Eye (tissue), 1 donor: ENCODE measurements around the gene ADAMTS17.

Experiments
- DNase-seq: peaks from one replicate; pipeline ENCODE4 v3.0.0-alpha.2; 2015

Gene ADAMTS17

GRCh38 chr15:100266166-100266565, 75.6 kb downstream of the ADAMTS17 start:
- DNase-seq = no peak

- no peak for DNase-seq
These were observed 76.1 kb downstream of the ADAMTS17 start for GRCh38 chr15:100265641-100266035.

DNA sequence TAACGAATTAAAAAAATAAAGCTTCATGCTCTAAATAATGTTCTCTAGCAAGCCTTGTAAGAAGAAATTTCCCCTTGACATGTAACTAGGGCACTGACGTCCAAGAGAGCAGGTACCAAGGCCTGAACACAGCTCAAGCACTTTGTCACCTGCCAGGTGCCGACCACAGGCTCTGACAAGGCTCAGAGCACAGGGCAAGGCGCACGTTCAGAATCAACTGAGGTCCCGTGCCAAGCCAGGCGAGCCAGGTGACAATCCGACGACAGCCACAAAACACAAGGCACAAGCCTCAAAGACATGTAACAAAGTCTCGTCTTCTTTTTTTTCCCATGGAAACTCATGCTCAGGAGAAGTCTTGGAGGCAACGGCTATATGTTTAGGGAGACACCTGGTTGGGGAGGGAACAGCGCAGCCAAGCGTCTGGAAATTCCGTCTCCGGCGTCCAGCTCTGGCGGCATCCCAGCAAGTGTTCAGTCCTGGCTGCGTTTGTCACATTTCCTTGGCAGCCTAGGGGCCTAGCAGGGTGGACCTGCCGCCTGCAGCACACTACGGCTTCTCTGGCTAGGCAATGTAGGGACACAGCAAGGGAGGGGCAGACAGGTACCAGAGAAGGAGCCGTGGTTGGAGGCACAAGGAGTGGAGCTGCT, 76.7 kb downstream of the ADAMTS17 start:
- no peak for DNase-seq

DNA sequence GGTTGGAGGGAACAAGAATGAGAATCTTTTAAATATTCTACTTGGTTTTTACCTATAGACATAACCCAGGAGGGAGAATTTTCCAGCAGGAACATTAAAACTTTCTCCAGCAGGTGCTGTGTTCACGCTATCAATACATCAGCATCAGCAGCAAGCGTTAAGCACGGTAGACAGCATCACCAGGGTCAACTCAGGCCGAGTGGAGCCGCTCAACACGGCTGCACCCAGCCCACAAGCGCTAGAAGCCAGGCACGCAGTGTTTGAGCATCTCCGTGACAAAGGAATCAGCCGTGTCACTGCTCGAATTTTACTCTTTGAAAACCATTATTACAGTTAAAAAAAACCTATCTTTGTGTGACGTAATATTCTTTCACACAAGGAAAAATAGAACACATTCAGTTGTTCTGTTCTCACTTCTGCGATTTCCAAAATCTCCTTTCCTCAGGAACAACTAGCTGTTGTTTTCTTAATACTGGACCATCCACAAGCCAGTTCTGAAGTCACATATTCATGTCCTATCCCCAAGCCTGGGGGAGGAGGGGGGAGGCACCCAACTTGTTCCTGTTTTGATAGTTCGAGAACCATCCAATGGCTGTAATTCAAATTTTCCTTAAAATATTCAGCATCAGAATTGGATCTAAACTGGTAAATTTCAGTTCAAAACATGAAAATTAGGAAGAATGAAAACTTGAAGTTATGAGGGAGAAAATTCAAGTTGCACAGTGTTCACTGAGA, 77.9 kb downstream of the ADAMTS17 start:
- no peak for DNase-seq

- no peak for DNase-seq
These were observed 78.7 kb downstream of the ADAMTS17 start for GRCh38 chr15:100263031-100263430.

GRCh38 chr15:100261302-100262240, 80.2 kb downstream of the ADAMTS17 start:
- no peak for DNase-seq

DNA sequence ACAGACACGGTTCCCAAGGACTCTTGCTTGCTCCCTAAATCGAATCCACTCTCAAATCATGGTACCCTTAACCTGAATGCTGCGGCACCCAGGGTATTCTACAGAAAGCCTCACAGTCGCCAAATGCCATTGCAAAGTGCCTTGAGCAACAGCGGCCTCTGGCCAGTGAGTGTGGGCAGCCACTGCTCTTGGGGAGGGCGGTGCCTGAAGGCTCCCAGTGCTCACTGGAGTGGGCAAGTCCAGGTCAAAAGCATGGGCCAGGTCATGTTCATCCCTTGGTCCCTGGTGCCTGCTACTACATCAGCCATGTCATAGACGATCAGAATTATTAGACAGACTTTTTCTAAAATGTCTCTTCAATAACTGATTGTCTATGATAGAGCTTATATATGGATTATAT, 82.5 kb downstream of the ADAMTS17 start:
- no peak for DNase-seq

- no peak for DNase-seq
These were observed 84.7 kb downstream of the ADAMTS17 start for GRCh38 chr15:100256970-100257650.

DNA sequence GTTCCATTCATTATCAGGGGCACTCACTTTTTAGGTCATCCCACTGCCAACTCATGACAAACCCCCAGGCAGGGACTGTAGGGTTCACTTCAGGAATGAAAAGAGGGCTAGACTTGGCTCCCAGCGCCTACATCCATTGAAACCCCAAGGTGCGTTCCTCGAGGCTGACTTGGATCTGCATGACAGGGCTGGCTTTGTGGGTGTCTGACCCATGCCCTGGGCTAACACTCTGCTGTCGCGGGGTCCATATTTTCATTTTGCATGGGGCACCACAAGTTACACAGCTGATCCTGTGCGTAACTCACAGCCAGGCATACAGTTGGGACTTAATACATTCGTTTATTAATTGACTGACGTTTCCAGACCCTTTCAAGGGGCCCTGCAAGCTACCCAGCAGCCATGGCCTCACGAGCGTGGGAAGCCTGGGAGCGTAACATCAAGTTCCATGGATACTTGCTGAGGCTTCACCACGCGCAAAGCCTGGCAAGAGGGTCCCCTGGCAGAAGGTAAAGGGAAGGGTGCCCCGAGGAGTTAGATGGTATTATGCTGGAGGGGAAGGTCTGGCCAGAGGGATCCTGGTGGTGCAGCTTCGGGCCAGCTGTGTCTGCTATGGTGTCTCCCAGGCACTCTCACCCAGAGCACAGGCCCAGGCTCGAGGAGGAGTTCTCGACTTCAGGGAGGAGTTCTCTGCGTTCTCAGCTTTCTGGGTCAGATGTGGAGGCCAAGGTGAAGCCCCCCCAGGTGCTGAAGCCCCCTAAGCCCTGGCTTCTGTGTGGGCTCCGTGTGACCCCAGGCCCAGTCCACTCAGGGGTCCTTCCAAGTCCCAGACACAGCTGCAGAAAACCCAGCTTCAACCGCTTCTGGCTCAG, 85.4 kb downstream of the ADAMTS17 start:
- no peak for DNase-seq

GRCh38 chr15:100255644-100256043, 86.1 kb downstream of the ADAMTS17 start:
- DNase-seq = no peak

DNA sequence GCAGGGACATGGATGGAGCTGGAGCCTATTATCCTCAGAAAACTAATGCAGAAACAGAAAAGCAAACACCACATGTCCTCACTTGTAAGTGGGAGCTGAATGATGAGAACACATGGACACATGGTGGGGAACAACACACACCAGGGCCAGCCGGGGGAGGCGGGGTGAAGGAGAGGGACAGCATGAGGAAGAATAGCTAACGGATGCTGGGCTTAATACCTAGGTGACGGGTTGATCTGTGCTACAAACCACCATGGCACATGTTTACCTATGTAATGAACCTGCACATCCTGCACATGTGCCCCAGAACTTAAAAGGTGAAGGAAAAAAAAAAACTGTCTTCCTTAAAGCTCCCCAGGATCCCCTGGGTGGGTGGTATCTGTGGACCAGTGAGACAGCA, 87.1 kb downstream of the ADAMTS17 start:
- DNase-seq = no peak

- DNase-seq = no peak
These were observed 87.5 kb downstream of the ADAMTS17 start for GRCh38 chr15:100254285-100254684.

DNA sequence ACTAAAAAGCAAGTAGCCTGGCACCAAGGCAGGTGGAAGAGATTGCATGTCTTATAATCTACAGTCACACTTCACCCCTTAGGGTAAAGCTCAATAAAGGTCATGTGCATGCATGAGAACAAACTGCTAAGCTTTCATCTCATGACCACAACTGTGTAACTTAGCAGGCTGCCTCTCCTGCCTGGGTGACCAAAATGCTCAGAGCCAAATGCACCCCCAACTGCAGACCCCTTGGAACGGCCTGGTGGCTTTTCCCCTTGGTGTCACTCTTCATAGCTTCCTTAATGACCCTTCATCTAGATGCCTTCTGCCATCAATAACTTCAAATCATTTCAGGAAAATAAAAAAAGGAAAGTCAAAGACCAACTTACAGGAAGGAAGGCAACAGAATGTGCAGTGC, 88.1 kb downstream of the ADAMTS17 start:
- DNase-seq = no peak

DNA sequence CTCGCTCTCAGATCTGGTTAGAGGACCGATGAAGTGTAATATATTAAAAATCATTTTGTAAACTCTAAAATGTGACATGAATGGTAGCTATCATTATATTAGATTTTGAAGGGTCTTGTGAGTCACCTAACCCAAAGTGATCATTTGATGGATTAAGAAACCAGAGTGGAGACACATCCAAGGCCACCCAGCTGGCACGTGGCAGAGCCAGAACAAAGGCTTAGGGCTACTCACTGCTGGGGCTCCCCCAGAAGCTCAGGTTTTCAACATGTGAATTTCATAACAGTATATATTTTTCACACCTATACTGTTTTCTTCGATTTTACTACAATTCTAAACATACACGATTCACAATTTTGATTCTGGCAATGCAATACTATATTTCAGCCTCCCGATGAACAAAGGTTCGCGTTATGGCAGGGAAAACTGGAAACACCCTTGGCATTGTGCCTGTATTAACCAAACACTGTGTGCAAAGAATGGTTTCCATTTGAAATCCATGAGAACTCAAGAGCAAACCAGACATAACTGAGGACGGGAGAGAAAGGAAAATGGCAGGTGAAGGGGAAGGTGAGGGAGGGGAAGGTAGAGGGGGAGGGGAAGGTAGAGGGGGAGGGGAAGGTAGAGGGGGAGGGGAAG, 88.9 kb downstream of the ADAMTS17 start:
- no peak for DNase-seq

- no peak for DNase-seq
These were observed 89.4 kb downstream of the ADAMTS17 start for GRCh38 chr15:100252359-100252758.

- DNase-seq = peak; percentile 44
These were observed 91.5 kb downstream of the ADAMTS17 start for GRCh38 chr15:100250176-100250800.

DNA sequence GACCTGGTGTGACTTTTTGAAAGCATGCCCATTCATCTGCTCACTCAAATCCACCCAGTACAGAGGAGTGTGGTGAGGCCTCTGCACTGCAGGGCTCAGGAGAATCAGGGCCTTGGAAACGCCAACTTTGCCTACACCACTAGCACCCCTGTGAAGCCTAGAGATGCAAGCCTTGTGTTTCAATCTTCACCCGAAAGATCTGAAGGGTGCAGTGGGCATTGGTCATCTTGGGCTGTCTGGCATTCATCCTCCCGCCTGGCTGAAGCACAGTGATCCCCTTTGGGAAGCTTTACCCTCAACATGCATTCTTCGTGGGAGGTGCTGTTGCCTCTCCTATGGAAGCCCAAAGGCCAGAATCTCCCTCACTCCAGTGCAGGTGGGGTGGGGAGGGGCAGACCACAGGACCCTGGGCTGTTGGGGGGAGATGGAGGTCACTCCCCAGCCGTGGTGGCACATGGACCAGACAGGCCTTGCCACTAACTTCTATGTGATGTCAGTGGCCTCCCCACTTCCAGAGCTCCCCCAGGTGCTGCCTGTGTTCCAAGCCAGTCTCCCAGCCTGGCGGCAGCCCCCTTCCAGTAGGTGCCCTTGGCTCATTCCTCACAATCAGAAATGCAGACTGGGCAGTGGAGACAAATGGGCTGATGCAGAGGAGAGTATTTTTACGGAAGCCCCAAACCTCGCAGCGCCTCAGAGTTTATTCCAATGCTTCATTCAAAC, 92.5 kb downstream of the ADAMTS17 start:
- DNase-seq = no peak

DNA sequence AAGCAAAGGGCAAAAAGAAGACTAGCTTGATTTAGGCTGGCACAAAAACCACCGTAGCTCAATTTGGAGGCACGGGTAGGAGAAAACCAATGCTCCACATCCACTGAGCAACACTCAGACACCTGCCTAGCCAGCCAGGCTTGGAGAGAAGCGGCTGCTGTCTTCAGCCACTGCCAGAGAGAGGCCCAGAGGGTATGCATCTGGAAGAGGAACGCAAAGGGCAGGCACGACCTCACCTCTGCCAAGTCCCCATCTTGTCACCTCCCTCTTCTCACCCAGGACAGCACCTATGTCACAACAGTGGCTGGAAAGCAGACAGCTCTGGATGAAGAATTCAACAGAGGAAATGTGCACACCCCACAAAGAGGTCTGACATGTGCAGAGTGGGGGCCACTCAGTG, 93.5 kb downstream of the ADAMTS17 start:
- no peak for DNase-seq

DNA sequence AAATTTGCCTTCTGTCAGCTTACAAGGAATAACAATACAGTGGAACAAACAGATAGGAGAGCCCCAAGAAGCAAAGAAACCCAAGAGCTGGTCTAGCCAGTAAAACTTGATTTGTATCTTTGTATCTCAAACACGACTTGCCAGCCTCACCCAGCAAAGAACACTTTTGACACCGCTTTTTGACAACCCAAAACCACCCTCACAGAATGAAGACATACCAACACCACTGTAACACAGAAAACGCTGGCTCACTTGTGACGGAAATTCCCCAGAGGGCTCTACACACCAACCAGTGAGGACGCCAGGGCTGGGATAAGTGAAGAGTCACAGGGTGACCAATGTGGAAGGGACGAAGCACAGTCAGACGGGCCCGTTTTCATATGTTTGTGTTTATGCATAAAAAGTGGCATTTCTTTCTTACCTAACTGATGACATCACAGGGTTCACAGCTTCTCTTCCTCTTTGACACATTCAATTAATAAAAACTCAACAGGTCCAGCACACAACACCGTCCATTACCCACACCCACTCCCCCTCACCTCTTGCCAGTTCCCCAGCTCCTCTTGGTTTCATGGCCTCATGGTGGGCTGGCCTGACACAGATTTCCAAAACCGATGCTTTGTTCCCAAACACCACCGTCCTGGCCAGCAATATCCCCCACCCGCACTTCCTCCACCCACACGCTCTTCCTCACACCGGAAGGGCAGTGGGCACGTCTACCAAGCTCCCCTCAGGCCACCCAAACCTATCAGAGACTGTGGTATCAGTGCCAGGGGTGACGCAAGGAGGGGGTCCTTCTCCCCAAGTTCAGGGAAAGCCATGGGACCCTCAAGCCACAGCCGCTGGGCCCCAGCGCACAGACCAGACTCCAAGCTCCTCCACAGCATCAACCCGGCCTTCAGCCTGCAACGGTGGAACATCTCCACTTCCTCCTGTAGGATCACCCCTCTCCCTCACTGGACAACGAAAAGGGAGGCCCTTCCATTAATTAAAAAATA, 94.2 kb downstream of the ADAMTS17 start:
- no peak for DNase-seq
